ENCODE results near the gene FCHSD1.

The FCHSD1 gene

DNA sequence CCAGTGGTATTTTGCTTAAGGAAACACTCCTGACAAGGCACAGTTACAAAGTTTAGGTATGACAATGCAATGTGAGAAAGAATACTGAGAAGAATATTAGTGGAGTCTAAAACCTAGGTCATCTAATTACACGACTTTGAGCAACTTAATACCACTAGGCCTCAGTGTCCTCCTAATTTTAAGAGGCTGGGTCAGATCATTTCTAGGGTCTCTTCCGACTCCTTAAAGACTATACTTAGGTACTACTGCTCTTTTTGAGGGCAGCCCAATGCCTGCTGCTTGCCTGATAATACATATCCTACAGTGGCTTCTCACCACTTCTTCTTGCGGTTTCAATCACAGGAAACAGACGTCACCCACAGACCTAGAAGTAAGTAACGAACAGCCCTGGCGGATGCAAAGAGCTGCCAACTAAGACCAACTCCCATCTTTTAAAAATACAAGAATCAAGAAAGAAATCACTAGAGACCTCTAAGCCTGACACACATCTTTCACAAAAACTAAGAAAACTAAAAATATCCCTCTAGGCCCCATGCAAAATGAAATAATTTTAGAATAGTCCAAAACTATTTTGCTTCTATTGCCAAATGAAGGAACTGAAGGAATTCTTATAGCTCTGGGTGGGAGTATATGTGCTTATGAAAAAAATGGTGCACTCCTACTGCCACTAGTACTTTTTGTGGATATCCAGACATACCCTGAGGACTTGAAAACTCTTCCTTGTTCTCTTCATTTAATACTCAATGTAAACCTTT, 45.5 kb downstream of the FCHSD1 start:
- Histone ChIP-seq H3K4me3 (ENCODE audit: low read depth, low read length) (no peak overlapping the region), H3K9me3 (ENCODE audit: control insufficient read depth, insufficient read depth, low read length) (no peaks in the 10 kb centered on the region), H3K27me3 (ENCODE audit: control insufficient read depth, insufficient read depth, low read length) (no peaks in the 10 kb centered on the region), H3K4me1 (ENCODE audit: control insufficient read depth, insufficient read depth, low read length) (no peaks in the 10 kb centered on the region), H3K36me3 (ENCODE audit: control insufficient read depth, insufficient read depth, low read length) (no peaks in the 10 kb centered on the region), H3K9ac (ENCODE audit: low read depth, low read length) (no peak overlapping the region)

GRCh38 chr5:141603923-141604717, 47.1 kb downstream of the FCHSD1 start:
- no peaks in the 10 kb centered on the region for H3K4me1 ChIP-seq (ENCODE audit: control insufficient read depth, insufficient read depth, low read length)
- no peaks in the 10 kb centered on the region for H3K27me3 ChIP-seq (ENCODE audit: control insufficient read depth, insufficient read depth, low read length)
- no peak overlapping the region for H3K9ac ChIP-seq (ENCODE audit: low read depth, low read length)
- no peaks in the 10 kb centered on the region for H3K36me3 ChIP-seq (ENCODE audit: control insufficient read depth, insufficient read depth, low read length)
- H3K4me3 ChIP-seq (ENCODE audit: low read depth, low read length) = no peak overlapping the region
- no peaks in the 10 kb centered on the region for H3K9me3 ChIP-seq (ENCODE audit: control insufficient read depth, insufficient read depth, low read length)

GRCh38 chr5:141602606-141603005, 48.6 kb downstream of the FCHSD1 start:
- no peaks in the 10 kb centered on the region for H3K9me3 ChIP-seq (ENCODE audit: control insufficient read depth, insufficient read depth, low read length)
- H3K27me3 ChIP-seq (ENCODE audit: control insufficient read depth, insufficient read depth, low read length) = no peaks in the 10 kb centered on the region
- H3K9ac ChIP-seq (ENCODE audit: low read depth, low read length) = no peak overlapping the region
- H3K4me1 ChIP-seq (ENCODE audit: control insufficient read depth, insufficient read depth, low read length) = no peaks in the 10 kb centered on the region
- H3K4me3 ChIP-seq (ENCODE audit: low read depth, low read length) = no peak overlapping the region
- H3K36me3 ChIP-seq (ENCODE audit: control insufficient read depth, insufficient read depth, low read length) = no peaks in the 10 kb centered on the region

DNA sequence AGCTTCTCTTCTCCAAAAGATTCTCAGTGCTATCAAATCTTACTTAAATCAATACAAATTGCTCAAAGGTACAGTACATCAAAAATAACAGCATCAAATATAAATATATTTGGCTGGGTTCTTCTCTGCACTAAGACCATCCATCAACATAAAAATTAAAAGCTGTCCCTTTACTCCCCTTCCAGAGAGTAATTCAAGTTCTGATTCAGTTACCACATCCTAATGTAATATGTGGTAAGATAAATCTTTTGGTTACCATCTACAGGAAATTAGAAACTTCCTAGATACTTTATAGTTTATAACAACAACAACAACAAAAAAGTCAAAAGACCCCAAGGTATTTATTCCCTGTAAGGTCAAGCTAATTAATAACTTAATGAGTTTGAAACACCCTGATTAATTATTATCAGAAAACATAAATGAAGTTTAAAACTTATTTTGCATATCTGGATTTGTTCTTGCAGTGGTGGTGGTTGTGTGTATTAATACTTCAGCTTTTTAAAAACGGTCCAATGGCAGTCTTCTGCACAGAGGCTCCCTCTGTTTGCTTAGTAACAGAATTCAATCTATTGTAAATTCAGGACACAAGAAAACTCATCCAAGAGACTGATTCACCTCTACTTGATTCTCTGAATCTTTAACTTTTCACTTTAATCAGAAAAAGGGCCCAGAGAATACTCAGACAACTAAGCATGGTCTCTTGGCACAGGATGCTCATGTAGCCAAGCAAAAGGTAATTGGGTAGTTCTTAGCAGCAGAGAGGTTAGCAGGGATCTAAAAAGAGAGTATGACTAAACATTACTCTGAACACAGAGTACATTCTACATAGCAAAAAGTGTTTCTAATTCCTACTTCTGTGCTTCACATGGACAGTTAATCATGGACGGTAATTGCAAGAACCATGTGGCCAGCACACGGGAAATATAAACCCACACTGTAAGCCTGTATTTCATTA, 52.5 kb downstream of the FCHSD1 start:
- H3K4me1 ChIP-seq (ENCODE audit: control insufficient read depth, insufficient read depth, low read length) = no peaks in the 10 kb centered on the region

DNA sequence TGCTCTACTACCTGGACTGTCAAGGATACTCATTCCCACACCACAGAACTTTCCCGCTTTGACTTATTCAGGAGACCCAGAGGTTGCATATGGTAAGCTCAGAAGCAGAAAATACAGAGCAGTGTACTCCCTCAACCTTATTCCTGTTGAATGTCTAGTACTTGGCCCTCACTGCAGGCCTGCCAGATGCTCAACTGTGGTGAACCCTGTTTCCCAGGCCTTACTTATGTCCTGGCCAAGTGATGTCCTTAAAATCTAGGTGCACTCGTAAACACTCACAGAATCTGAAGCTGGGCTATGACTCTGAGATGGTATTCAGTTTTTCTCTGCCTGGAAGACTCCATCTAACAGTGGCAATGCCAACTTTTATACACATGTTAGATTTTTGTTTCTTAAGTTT, 53.4 kb downstream of the FCHSD1 start:
- Histone ChIP-seq H3K9ac (ENCODE audit: low read depth, low read length) (no peak overlapping the region), H3K9me3 (ENCODE audit: control insufficient read depth, insufficient read depth, low read length) (no peaks in the 10 kb centered on the region), H3K36me3 (ENCODE audit: control insufficient read depth, insufficient read depth, low read length) (no peaks in the 10 kb centered on the region), H3K4me3 (ENCODE audit: low read depth, low read length) (no peak overlapping the region), H3K4me1 (ENCODE audit: control insufficient read depth, insufficient read depth, low read length) (no peaks in the 10 kb centered on the region), H3K27me3 (ENCODE audit: control insufficient read depth, insufficient read depth, low read length) (no peaks in the 10 kb centered on the region)

More for the DNA sequence above, 52.5 kb downstream of the FCHSD1 start:
- Histone ChIP-seq H3K36me3 (ENCODE audit: control insufficient read depth, insufficient read depth, low read length) (no peaks in the 10 kb centered on the region), H3K9me3 (ENCODE audit: control insufficient read depth, insufficient read depth, low read length) (no peaks in the 10 kb centered on the region), H3K4me3 (ENCODE audit: low read depth, low read length) (no peak overlapping the region), H3K9ac (ENCODE audit: low read depth, low read length) (no peak overlapping the region), H3K27me3 (ENCODE audit: control insufficient read depth, insufficient read depth, low read length) (no peaks in the 10 kb centered on the region)

DNA sequence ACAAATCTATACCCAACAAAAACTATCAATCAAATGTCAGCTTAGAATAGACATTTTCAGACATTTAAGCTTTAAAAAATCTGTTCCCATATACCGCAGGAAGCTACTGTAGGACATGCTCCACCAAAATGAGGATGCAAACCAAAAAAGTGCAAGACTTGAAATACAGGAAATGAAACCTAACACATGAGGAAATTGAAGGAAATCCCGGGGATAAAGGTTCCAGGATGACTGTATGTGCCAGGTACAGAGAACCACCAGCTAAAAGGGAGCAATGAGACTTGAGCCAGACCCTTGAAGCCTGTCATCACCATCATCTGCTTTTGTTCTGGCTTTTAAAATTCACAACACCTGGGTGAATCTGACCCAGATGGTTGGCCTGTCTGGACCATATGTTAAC, 53.8 kb downstream of the FCHSD1 start:
- H3K4me1 ChIP-seq (ENCODE audit: control insufficient read depth, insufficient read depth, low read length) = no peaks in the 10 kb centered on the region
- H3K36me3 ChIP-seq (ENCODE audit: control insufficient read depth, insufficient read depth, low read length) = no peaks in the 10 kb centered on the region
- no peak overlapping the region for H3K4me3 ChIP-seq (ENCODE audit: low read depth, low read length)
- no peaks in the 10 kb centered on the region for H3K9me3 ChIP-seq (ENCODE audit: control insufficient read depth, insufficient read depth, low read length)
- no peak overlapping the region for H3K9ac ChIP-seq (ENCODE audit: low read depth, low read length)
- no peaks in the 10 kb centered on the region for H3K27me3 ChIP-seq (ENCODE audit: control insufficient read depth, insufficient read depth, low read length)

- Histone ChIP-seq H3K27me3 (ENCODE audit: control insufficient read depth, insufficient read depth, low read length) (no peaks in the 10 kb centered on the region), H3K4me3 (ENCODE audit: low read depth, low read length) (no peak overlapping the region), H3K4me1 (ENCODE audit: control insufficient read depth, insufficient read depth, low read length) (no peaks in the 10 kb centered on the region), H3K9me3 (ENCODE audit: control insufficient read depth, insufficient read depth, low read length) (no peaks in the 10 kb centered on the region), H3K9ac (ENCODE audit: low read depth, low read length) (no peak overlapping the region), H3K36me3 (ENCODE audit: control insufficient read depth, insufficient read depth, low read length) (no peaks in the 10 kb centered on the region)
Measured at GRCh38 chr5:141596867-141597266, 54.4 kb downstream of the FCHSD1 start.

DNA sequence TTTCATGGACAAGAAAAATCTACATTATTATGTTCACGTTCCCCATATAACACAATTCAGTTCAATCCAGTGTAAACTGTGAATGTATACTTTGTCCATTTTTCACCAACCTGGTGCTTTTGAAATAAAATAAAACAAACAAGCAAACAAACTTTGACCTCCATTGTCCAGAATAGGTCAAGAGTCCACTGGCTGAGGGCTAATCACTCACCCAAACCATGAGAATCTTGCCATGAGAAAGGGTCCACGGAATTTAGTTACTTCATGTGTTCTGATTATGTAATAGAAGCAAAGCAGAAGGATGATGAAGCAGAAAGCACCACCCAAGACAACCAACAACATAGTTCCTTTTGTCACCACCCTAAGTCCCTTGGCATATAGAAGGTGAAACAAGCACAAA, 61.1 kb downstream of the FCHSD1 start:
- H3K9ac ChIP-seq (ENCODE audit: low read depth, low read length) = no peak overlapping the region
- no peaks in the 10 kb centered on the region for H3K27me3 ChIP-seq (ENCODE audit: control insufficient read depth, insufficient read depth, low read length)
- no peak overlapping the region for H3K4me3 ChIP-seq (ENCODE audit: low read depth, low read length)
- no peaks in the 10 kb centered on the region for H3K4me1 ChIP-seq (ENCODE audit: control insufficient read depth, insufficient read depth, low read length)
- peaks cover 6% of the 10 kb centered on the region for H3K36me3 ChIP-seq (ENCODE audit: control insufficient read depth, insufficient read depth, low read length)
- no peaks in the 10 kb centered on the region for H3K9me3 ChIP-seq (ENCODE audit: control insufficient read depth, insufficient read depth, low read length)

Data from iPS-15b (cell line).